Astrocyte of the cerebellum (primary cell): Measurements from ENCODE around the gene TBC1D10A.

Source experiments
- DNase-seq: peaks from one replicate; pipeline ENCODE4 v3.0.0-alpha.2; 2011; ENCODE audit warnings: low read depth
- H3K4me3 ChIP-seq: 2 replicates; pipeline ENCODE4 v1.5.1; 2011; ENCODE audit warnings: mild to moderate bottlenecking, low read depth, low read length, moderate library complexity
- in situ Hi-C: cut with HindIII; loops from 2 replicates; pipeline ENCODE4 v1.10.0; 2017; ENCODE audit warnings: low sequenced_read_pairs
- TF ChIP-seq, protein P1 (sequence below): IDR thresholded peaks from 2 replicates; pipeline ENCODE4 v1.5.1; 2012; ENCODE audit warnings: low read length, low read depth, moderate library complexity, mild to moderate bottlenecking; ENCODE audit errors: missing control alignments

The TBC1D10A gene

DNA sequence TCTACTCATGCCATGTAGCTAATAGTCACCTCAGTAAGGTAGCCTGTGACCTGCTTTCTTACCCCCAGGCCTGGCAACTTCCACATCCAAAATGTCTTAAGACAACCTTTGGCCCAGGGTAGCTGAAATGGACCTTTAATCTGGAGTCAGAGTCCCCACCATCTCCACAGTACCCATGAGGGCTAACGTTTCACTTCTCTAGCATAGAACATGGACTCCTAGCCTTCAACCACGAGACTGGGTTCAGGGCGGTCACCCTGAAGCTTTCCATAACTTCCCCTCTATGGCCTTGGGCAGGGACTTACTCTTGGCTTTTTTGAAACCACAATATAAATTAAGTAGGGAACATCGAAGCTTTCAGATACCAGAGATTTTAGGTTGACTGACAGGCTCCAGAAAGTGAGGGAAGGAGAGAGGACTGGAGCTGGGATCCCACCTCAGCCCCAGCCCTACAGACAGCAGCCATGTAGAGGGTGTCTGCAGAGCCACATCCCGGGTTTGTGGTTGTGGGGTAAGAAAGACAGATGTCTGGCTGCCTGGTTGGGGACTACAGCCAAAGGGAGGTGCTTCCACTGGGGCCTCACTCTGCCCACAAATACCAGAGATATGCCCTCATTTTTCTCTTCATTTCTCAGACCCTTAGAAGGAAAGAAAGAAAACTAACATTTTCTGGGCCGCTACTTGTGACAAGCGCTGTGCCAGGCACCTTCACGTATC, 2.6 kb downstream of the TBC1D10A start:
- peak overlapping the region; percentile 77 for H3K4me3 ChIP-seq
- in situ Hi-C loops: no loop called here
- DNase-seq: no peak
- TF ChIP-seq, protein P1, sequence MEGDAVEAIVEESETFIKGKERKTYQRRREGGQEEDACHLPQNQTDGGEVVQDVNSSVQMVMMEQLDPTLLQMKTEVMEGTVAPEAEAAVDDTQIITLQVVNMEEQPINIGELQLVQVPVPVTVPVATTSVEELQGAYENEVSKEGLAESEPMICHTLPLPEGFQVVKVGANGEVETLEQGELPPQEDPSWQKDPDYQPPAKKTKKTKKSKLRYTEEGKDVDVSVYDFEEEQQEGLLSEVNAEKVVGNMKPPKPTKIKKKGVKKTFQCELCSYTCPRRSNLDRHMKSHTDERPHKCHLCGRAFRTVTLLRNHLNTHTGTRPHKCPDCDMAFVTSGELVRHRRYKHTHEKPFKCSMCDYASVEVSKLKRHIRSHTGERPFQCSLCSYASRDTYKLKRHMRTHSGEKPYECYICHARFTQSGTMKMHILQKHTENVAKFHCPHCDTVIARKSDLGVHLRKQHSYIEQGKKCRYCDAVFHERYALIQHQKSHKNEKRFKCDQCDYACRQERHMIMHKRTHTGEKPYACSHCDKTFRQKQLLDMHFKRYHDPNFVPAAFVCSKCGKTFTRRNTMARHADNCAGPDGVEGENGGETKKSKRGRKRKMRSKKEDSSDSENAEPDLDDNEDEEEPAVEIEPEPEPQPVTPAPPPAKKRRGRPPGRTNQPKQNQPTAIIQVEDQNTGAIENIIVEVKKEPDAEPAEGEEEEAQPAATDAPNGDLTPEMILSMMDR: no peak

DNA sequence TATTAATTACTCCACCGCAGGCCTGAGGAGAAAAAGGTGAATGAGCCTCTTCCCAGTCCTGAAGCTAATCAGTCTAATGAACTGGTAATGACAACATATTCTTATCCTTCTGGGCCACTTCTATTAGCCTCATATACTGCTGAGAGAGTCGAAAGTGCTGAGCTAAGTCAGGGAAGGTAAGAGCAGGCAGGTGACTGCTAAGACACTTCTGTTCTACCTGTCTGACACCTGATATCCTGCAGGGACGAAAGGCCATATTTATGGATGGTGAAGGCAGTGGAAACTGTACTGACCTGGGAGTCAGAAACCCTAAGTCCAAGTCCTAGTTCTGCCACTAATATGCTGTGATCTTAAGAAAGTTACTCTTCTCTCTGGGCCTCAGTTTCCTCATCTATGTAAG, 3.5 kb downstream of the TBC1D10A start:
- DNase-seq: no peak
- TF ChIP-seq, protein P1: no peak
- in situ Hi-C loops: no loop called here
- no peak overlapping the region for H3K4me3 ChIP-seq

DNA sequence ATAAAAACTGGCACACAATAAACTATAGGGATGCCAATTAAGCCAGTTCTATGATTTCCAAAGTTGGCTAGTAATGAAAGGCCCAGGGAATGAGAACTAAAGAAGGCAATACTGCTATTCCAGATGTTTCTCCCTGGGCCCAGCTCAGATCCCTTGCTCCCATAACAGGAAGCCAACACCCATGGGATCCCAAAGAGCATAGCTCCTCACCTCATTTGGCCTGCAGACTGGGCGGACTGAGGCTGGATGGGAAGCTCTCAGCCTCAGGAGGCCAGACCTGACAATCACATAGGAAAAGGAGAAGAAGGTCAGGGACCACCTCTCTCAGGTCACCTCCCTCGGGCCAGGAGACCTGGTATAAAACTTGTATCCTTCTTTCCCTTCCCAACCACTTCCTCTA, 5.3 kb downstream of the TBC1D10A start:
- no peak overlapping the region for H3K4me3 ChIP-seq
- TF ChIP-seq, protein P1: no peak
- no peak for DNase-seq
- in situ Hi-C loops: no loop called here

DNA sequence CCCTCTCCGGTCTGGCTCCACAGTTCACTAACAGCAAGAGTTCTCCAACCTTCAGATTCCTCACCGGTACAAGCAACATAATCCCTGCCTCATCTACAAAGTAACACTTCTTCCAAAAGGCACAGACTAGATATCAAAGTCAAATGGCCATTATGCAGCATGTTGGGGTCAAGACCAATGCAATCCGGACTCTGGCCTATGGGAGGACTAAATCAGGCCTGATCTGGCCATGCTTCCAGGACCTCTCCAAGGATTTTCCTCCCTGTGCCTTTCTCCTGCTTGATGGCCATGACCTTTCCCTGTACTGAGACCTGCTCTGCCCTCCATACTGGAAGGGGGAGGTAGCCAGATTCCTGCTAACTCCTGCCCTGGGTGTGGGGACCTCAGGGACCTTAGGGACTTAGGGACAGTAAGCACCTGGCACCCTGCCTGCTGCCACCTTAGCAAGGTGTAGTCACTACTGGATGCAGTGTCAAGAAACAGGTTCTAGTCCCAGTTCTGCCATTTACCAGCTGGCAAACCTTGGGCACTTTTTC, 6.7 kb downstream of the TBC1D10A start:
- TF ChIP-seq, protein P1: no peak
- H3K4me3 ChIP-seq: no peak overlapping the region
- in situ Hi-C loops: no loop called here
- no peak for DNase-seq

DNA sequence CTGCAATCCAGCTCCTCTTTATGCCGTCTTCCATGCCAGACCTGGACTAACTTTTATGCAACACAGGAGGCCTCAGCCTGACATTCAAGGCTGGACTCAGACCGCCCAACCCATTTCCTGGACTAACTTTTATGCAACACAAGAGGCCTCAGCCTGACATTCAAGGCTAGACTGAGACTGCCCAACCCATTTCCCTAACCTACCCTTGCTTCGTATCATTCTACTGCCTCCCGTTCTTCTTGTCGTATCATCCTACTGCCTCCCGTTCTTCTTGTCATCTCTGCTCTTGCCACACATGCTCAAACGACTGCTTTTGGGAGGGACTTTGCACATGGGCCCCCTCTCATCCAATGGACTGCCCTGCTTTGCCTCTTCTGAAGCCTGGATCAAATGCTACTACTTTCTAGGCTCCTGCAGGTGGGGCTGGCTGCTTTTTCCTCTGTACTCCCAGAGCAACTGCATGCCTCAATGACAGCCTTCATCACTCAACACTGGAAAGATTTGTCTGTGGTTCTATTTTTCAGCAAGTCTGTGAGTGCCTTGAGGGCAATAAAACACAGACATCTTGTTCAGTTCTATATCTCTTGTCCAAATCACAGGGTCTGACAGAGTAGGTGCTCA, 7.8 kb downstream of the TBC1D10A start:
- H3K4me3 ChIP-seq: no peak overlapping the region
- TF ChIP-seq, protein P1: no peak
- no peak for DNase-seq
- in situ Hi-C loops: no loop called here

DNA sequence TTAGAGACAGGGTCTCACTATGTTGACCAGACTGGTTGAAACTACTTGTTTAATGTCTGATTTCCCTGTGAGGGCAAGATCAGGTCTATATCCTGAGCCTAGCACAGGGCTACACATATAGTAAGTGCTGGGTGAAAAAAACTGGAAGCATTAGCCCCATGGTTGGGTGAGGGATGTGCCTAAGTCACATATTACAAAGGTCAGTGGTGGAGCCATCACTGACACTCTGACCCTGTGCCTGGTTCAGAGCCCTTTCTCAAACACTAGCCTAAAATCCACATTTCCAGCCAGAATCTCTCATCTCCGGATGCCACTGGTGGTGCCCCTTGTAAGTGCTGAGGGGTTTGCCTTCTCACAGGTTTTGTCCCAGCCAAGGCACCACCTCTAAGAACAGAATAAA, 9.0 kb downstream of the TBC1D10A start:
- no peak overlapping the region for H3K4me3 ChIP-seq
- in situ Hi-C loops: no loop called here
- no peak for DNase-seq
- TF ChIP-seq, protein P1: no peak
